Coronary artery (tissue), 2 donors: Measurements from ENCODE around the gene PRIM1.

Experiments used
- DNase-seq: peaks from one replicate; pipeline ENCODE4 v3.0.0-alpha.2; 2017; ENCODE audit warnings: low spot score
- H3K27ac ChIP-seq, 2 donors: fragments of 200-600 bp; sonication (generic); one replicate each; pipeline ENCODE4 v1.5.1; 2016 to 2019
- H3K4me3 ChIP-seq: fragments of 200-600 bp; sonication (generic); 2 replicates; pipeline ENCODE4 v1.5.1; 2016; ENCODE audit warnings: mild to moderate bottlenecking, moderate library complexity
- TF ChIP-seq, protein P1 (sequence below): fragments of 200-600 bp; sonication (generic); IDR thresholded peaks from one replicate; pipeline ENCODE4 v1.5.1; 2019; ENCODE audit warnings: antibody characterized with exemption

Gene PRIM1

DNA sequence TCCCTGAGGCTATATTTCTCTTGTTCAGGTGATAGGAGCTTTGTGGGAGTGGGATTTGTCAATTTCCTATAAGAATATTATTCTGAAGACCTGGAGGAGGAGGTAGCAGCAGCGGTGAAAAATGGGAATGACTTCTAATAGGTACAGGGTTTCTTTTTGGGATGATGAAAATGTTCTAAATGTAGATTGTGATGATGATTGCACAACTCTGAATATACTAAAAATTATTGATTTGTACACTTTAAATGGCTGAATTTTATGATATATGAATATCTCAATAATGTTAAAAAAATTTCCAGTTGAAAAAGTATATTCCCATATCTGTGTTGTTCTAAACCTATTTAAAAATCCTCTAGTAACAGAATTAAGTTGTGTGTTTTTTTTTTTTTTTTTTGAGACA lies 33.8 kb upstream of the PRIM1 start:
- TF ChIP-seq, protein P1, sequence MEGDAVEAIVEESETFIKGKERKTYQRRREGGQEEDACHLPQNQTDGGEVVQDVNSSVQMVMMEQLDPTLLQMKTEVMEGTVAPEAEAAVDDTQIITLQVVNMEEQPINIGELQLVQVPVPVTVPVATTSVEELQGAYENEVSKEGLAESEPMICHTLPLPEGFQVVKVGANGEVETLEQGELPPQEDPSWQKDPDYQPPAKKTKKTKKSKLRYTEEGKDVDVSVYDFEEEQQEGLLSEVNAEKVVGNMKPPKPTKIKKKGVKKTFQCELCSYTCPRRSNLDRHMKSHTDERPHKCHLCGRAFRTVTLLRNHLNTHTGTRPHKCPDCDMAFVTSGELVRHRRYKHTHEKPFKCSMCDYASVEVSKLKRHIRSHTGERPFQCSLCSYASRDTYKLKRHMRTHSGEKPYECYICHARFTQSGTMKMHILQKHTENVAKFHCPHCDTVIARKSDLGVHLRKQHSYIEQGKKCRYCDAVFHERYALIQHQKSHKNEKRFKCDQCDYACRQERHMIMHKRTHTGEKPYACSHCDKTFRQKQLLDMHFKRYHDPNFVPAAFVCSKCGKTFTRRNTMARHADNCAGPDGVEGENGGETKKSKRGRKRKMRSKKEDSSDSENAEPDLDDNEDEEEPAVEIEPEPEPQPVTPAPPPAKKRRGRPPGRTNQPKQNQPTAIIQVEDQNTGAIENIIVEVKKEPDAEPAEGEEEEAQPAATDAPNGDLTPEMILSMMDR = no peak
- DNase-seq = no peak
- H3K4me3 ChIP-seq = no peak overlapping the region
- H3K27ac ChIP-seq = no peak overlapping the region

DNA sequence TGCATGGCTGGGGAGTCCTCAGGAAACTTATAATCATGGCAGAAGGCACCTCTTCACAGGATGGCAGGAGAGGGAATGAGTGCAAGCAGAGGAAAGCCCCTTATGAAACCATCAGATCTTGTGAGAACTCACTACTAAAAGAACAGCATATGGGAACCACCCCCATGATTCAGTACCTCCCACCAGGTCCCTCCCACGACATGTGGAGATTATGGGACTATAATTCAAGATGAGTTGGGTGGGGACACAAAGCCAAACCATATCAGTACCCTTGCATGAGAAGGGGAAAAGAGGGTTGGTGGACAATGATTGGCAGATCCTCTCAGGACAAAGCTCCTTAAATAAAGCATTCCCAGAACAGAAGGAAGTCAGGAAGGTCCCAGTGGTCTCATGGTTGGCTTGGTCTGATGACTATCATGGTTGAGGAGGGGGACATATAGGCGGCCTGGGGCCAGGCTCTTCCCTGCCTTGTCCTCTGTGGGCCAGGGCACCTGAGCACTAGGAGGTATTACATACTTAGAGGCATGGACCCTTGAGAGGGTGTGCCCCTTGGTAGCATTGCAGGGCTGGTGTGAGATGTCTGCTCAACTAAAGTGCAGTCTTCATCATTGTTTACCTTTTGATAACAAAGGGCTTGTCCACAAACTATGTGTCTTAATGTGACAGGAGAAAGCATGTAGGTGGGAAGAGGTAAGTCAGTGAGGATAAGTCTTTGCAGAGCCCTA lies 33.2 kb upstream of the PRIM1 start:
- DNase-seq = no peak
- no peak overlapping the region for H3K4me3 ChIP-seq
- H3K27ac ChIP-seq = no peak overlapping the region
- TF ChIP-seq, protein P1 = no peak

DNA sequence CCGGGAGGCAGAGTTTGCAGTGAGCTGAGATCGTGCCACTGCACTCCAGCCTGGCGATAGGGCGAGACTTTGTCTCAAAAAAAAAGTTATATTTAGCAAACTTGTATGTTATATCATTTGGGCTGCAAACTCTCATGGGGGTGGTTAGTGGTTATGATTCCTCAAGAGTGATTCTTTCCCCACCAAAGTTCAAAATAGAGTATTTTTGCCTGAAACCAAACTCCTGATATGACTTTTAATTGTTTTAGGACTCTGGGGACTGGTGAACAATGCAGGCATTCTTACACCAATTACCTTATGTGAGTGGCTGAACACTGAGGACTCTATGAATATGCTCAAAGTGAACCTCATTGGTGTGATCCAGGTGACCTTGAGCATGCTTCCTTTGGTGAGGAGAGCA lies 29.6 kb upstream of the PRIM1 start:
- no peak for DNase-seq
- TF ChIP-seq, protein P1 = no peak
- no peak overlapping the region for H3K27ac ChIP-seq
- no peak overlapping the region for H3K4me3 ChIP-seq

DNA sequence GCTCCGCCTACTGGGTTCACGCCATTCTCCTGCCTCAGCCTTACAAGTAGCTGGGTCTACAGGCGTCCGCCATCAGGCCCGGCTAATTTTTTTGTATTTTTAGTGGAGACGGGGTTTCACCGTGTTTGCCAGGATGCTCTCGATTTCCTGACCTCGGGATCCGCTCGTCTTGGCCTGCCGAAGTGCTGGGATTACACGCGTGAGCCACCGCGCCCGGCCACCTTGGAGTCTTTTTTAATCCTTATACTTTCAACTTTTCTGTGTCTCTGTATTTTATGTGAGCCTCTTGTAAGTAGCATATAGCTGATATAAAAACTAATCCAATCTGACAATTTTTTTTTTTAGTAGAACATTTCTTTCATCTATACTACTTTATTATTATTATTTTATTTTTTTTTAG lies 26.6 kb upstream of the PRIM1 start:
- no peak overlapping the region for H3K27ac ChIP-seq
- TF ChIP-seq, protein P1 = no peak
- no peak for DNase-seq
- H3K4me3 ChIP-seq = no peak overlapping the region

DNA sequence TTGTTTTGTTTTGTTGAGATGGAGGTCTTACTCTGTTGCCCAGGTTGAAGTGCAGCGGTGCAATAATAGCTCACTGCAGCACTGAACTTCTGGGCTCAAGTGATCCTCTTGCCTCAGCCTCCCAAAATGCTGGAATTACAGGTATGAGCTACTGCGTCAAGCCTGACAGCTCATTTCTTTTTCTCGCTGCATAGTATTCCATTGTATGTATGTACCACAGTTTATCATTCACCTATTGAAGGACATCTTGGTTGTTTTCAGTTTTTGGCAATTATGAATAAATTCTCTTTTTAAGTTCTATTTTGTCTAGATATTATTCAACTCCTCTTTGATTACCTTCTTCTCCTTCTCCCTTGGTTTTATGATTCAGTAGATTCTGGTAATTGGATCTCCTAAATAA lies 24.5 kb upstream of the PRIM1 start:
- no peak for DNase-seq
- Histone ChIP-seq H3K27ac (no peak overlapping the region), H3K4me3 (no peak overlapping the region)
- TF ChIP-seq, protein P1 = no peak

DNA sequence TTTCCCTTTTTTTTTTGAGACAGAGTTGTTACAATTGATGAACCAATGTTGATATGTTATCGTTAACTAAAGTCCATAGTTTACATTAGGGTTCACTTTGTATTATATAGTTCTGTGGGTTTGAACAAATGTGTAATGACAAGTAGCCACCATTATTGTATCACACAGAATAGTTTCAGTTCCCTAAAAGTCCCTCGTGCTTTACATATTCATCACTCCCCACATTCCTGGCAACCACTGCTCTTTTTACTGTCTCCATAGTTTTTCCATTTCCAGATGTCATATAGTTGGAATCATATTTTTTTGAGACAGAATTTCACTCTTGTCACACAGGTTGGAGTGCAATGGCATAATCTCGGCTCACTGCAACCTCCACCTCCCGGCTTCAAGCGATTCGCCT lies 23.5 kb upstream of the PRIM1 start:
- no peak overlapping the region for H3K27ac ChIP-seq
- TF ChIP-seq, protein P1 = no peak
- no peak overlapping the region for H3K4me3 ChIP-seq
- no peak for DNase-seq

DNA sequence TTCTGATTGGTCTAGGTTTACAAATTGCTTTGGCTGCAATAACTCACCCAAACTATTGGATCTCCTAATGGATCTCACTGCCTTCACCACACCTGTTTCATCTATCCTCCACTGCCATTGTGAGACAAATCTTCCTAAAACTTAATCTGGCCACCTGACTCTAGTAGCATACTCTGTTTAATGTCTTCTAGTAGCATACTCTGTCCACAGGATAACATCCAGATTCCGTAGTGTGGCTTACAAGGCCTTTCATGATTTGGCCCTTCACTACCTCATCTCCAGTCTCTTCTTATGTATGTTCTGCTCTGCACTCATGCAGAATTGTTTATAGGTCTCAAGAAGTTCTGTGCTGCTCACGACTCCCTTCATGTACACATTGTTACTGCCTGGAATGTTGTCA lies 21.0 kb upstream of the PRIM1 start:
- DNase-seq = no peak
- TF ChIP-seq, protein P1 = no peak
- no peak overlapping the region for H3K27ac ChIP-seq
- no peak overlapping the region for H3K4me3 ChIP-seq
